Calu3 (cell line): ENCODE data around the gene RABGAP1. TPM values are rescaled to one million over a fixed set of nuclear protein-coding genes. Genes with fewer than 3 reads are reported as not detected.

Experiments
- BruUV-seq: library from RNA; stranded (reverse); fragments of 400-500 nt; replicated peaks from 2 replicates; lab custom pipeline; 2021; lab: Mats Ljungman, UMichigan
- CTCF ChIA-PET: fragments of 300-600 bp; sonication (Branson Sonifier 250); formaldehyde crosslinking; loops from one replicate; lab custom pipeline; 2022; ENCODE audit warnings: antibody characterized with exemption; lab: Charles Lee
- DNase-seq: peaks from one replicate; pipeline ENCODE4 v3.0.0; 2022
- H3K27ac Mint-ChIP-seq: one replicate; pipeline ENCODE4 v1.8.0; 2022; ENCODE audit warnings: mixed read lengths; ENCODE audit not compliant: unreplicated experiment
- H3K27me3 Mint-ChIP-seq: one replicate; pipeline ENCODE4 v1.8.0; 2022; ENCODE audit warnings: mixed read lengths; ENCODE audit not compliant: unreplicated experiment
- H3K36me3 Mint-ChIP-seq: one replicate; pipeline ENCODE4 v1.8.0; 2022; ENCODE audit warnings: mild to moderate bottlenecking, moderate library complexity, mixed read lengths; ENCODE audit not compliant: insufficient read depth, unreplicated experiment
- H3K4me1 Mint-ChIP-seq: one replicate; pipeline ENCODE4 v1.8.0; 2022; ENCODE audit warnings: mild to moderate bottlenecking, low read depth, mixed read lengths; ENCODE audit not compliant: unreplicated experiment
- H3K4me3 Mint-ChIP-seq: one replicate; pipeline ENCODE4 v1.8.0; 2022; ENCODE audit warnings: mild to moderate bottlenecking, low read depth, moderate library complexity, mixed read lengths; ENCODE audit not compliant: unreplicated experiment
- H3K9me3 Mint-ChIP-seq: one replicate; pipeline ENCODE4 v1.8.0; 2022; ENCODE audit warnings: low read depth, mixed read lengths; ENCODE audit not compliant: unreplicated experiment
- intact Hi-C: fragments of 100-400 bp; cut with micrococcal nuclease; formaldehyde crosslinking; loops from one replicate; pipeline ENCODE4 v1.10.0; 2022; ENCODE audit not compliant: unreplicated experiment
- total RNA-seq: library from RNA; stranded (reverse); gene quantifications from 2 replicates; pipeline ENCODE4 v1.2.3, GENCODE V29; 2022
- TF ChIP-seq, protein P1 (sequence below): fragments of 200-600 bp; IDR thresholded peaks from one replicate; pipeline ENCODE4 v1.8.0; 2022; ENCODE audit warnings: antibody characterized with exemption; ENCODE audit not compliant: unreplicated experiment

The RABGAP1 gene
- total RNA-seq, 1 experiment from 2014 or later: 57.9 TPM

DNA sequence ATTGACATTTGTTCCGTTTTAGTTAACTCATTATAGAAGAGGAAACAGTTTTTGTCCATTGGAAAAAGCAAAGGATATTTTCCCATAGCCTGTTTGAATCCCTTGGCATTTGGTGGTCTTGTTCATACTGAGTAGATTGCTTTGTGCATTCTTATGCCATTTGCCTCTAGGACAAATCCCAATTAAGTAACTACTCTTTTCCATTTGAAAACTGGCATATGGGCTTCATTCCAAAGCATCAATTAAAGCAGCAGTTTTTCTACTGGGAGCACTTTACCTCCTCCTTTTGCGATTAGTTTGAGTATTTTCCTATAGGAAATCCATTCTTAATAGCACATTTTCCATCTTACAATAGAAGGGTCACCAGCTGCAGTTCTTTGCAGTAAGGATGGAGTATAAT, 123.9 kb downstream of the RABGAP1 start:
- no peak for DNase-seq
- Mint-ChIP-seq H3K27ac (no peak overlapping the region), H3K9me3 (no peaks in the 10 kb centered on the region), H3K36me3 (peaks cover 23% of the 10 kb centered on the region), H3K27me3 (no peaks in the 10 kb centered on the region), H3K4me1 (no peaks in the 10 kb centered on the region), H3K4me3 (no peak overlapping the region)
- no TSS peak for BruUV-seq
- TF ChIP-seq, protein P1, sequence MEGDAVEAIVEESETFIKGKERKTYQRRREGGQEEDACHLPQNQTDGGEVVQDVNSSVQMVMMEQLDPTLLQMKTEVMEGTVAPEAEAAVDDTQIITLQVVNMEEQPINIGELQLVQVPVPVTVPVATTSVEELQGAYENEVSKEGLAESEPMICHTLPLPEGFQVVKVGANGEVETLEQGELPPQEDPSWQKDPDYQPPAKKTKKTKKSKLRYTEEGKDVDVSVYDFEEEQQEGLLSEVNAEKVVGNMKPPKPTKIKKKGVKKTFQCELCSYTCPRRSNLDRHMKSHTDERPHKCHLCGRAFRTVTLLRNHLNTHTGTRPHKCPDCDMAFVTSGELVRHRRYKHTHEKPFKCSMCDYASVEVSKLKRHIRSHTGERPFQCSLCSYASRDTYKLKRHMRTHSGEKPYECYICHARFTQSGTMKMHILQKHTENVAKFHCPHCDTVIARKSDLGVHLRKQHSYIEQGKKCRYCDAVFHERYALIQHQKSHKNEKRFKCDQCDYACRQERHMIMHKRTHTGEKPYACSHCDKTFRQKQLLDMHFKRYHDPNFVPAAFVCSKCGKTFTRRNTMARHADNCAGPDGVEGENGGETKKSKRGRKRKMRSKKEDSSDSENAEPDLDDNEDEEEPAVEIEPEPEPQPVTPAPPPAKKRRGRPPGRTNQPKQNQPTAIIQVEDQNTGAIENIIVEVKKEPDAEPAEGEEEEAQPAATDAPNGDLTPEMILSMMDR: no peak
- CTCF ChIA-PET: no interaction called here
- intact Hi-C loops: no loop called here

DNA sequence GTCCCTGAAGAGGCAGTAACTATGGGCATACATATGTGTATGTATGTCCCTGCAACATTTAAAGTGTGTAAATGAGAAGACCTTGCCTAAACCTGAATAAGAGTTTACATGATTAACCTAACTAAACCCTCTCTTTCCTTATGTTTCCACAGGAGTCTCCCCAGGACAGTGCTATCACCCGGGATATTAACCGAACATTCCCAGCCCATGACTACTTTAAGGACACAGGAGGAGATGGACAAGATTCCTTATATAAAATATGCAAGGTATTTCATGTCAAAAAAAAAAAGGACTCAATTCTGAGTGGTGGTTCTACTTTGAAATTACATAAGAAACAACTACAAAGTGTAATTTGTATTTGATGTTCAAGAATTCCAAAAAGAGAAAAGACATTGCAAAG, 124.4 kb downstream of the RABGAP1 start:
- no peaks in the 10 kb centered on the region for H3K9me3 Mint-ChIP-seq
- peaks cover 23% of the 10 kb centered on the region for H3K36me3 Mint-ChIP-seq
- H3K4me3 Mint-ChIP-seq: no peak overlapping the region
- TF ChIP-seq, protein P1: no peak
- H3K27me3 Mint-ChIP-seq: no peaks in the 10 kb centered on the region
- CTCF ChIA-PET: no interaction called here
- H3K27ac Mint-ChIP-seq: no peak overlapping the region
- H3K4me1 Mint-ChIP-seq: no peaks in the 10 kb centered on the region
- BruUV-seq: no TSS peak
- intact Hi-C loops: no loop called here
- no peak for DNase-seq

DNA sequence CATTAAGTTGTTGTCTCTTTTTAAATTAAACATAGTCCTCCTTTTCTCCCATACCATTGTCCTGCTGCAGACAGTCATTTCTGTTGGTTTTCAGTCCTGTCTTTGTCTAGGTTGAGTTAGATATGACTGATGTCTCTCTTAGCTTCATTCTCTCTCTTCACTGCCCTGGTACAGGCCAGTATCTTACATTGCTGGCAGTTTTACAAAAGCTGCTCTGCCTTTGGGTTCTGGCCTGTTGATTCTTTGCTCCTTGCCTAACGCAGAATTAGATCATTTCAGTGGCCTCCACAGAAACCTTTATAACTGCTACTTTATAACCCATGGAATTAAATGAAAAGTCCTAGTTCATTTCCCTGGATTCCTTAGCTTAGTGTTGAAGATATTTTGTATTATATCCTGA, 126.3 kb downstream of the RABGAP1 start:
- no peaks in the 10 kb centered on the region for H3K4me1 Mint-ChIP-seq
- DNase-seq: no peak
- peaks cover 30% of the 10 kb centered on the region for H3K36me3 Mint-ChIP-seq
- no peaks in the 10 kb centered on the region for H3K27me3 Mint-ChIP-seq
- no TSS peak for BruUV-seq
- no peak overlapping the region for H3K27ac Mint-ChIP-seq
- CTCF ChIA-PET: no interaction called here
- no peaks in the 10 kb centered on the region for H3K9me3 Mint-ChIP-seq
- TF ChIP-seq, protein P1: no peak
- no peak overlapping the region for H3K4me3 Mint-ChIP-seq
- intact Hi-C loops: no loop called here

DNA sequence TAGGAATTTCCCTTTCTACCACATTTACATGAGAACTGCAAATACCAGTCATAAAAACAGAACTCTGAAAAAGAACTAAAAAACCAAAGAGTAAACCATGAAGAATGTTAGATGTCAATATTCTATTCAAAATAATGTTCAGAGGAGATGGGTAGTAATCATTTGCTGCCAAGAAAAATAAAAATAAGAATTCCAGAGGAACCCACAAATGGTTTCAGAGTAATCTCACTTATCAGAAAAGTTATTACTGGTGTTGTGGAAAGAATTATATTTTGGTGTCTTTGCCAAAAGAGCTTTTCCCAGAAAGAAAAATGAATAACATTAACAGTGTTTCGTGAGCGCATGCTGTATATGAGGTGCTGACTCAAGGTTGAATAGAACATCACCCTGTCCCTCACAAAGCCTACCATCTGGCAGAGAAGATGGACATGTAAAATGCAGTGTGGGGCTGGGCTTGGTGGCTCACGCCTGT, 128.2 kb downstream of the RABGAP1 start:
- no peaks in the 10 kb centered on the region for H3K9me3 Mint-ChIP-seq
- no peaks in the 10 kb centered on the region for H3K27me3 Mint-ChIP-seq
- CTCF ChIA-PET: no interaction called here
- DNase-seq: no peak
- no TSS peak for BruUV-seq
- H3K4me3 Mint-ChIP-seq: no peak overlapping the region
- no peak overlapping the region for H3K27ac Mint-ChIP-seq
- TF ChIP-seq, protein P1: no peak
- peaks cover 30% of the 10 kb centered on the region for H3K36me3 Mint-ChIP-seq
- H3K4me1 Mint-ChIP-seq: no peaks in the 10 kb centered on the region
- intact Hi-C loops: no loop called here
